HG03571 (cell line): Measurements from ENCODE around the gene NGEF.
"Not testable (repeated sequence)": the region's sequence is repeated elsewhere in the genome, so short reads cannot be mapped to it uniquely, and the experiment has no call there.

Experiments
- ATAC-seq: cut with Tn5 transposase; IDR thresholded peaks from one replicate; pipeline ENCODE4 v1.9.1; 2021; ENCODE audit not compliant: unreplicated experiment

The NGEF gene

GRCh38 chr2:233023761-233024410 is 10.8 kb upstream of the NGEF start:
- no peak for ATAC-seq

GRCh38 chr2:233023007-233023760 is 10.1 kb upstream of the NGEF start:
- no peak for ATAC-seq

GRCh38 chr2:233022561-233022960 is 9.5 kb upstream of the NGEF start:
- ATAC-seq = no peak

GRCh38 chr2:233021771-233022170 is 8.7 kb upstream of the NGEF start:
- ATAC-seq = no peak

GRCh38 chr2:233020454-233020853 is 7.4 kb upstream of the NGEF start:
- no peak for ATAC-seq

- ATAC-seq = not testable (repeated sequence)
These were observed 6.6 kb upstream of the NGEF start for GRCh38 chr2:233019610-233020009.

GRCh38 chr2:233017947-233018346 is 4.9 kb upstream of the NGEF start:
- ATAC-seq = no peak

GRCh38 chr2:233015019-233015645 is 2.1 kb upstream of the NGEF start:
- ATAC-seq = no peak

- no peak for ATAC-seq
These were observed 594 bp upstream of the NGEF start for GRCh38 chr2:233013650-233014049.

GRCh38 chr2:233012301-233012971 is 620 bp downstream of the NGEF start:
- no peak for ATAC-seq

- no peak for ATAC-seq
These were observed 1.3 kb downstream of the NGEF start for GRCh38 chr2:233011702-233012131.

- no peak for ATAC-seq
These were observed 1.8 kb downstream of the NGEF start for GRCh38 chr2:233011268-233011650.

- ATAC-seq = no peak
These were observed 2.3 kb downstream of the NGEF start for GRCh38 chr2:233010569-233011267.

GRCh38 chr2:233009661-233010060 is 3.4 kb downstream of the NGEF start:
- no peak for ATAC-seq

GRCh38 chr2:233007739-233008138 is 5.3 kb downstream of the NGEF start:
- no peak for ATAC-seq

- ATAC-seq = no peak
These were observed 5.8 kb downstream of the NGEF start for GRCh38 chr2:233007270-233007669.

GRCh38 chr2:233006648-233007047 is 6.4 kb downstream of the NGEF start:
- no peak for ATAC-seq

- ATAC-seq = no peak
These were observed 8.0 kb downstream of the NGEF start for GRCh38 chr2:233005096-233005495.

GRCh38 chr2:233003658-233004555 is 9.1 kb downstream of the NGEF start:
- ATAC-seq = no peak
